HG02981 (cell line): ENCODE data around the gene METTL9.
"Not testable (repeated sequence)": the region's sequence is repeated elsewhere in the genome, so short reads cannot be mapped to it uniquely, and the experiment has no call there.

Experiments
- ATAC-seq: cut with Tn5 transposase; IDR thresholded peaks from one replicate; pipeline ENCODE4 v1.9.1; 2021; ENCODE audit warnings: mild to moderate bottlenecking, moderate library complexity; ENCODE audit not compliant: unreplicated experiment

The METTL9 gene

GRCh38 chr16:21610006-21610544, 10.7 kb downstream of the METTL9 start:
- no peak for ATAC-seq

GRCh38 chr16:21610766-21611165, 11.4 kb downstream of the METTL9 start:
- ATAC-seq: no peak

GRCh38 chr16:21611198-21611555, 11.8 kb downstream of the METTL9 start:
- no peak for ATAC-seq

- no peak for ATAC-seq
These were observed 12.4 kb downstream of the METTL9 start for GRCh38 chr16:21611556-21612384.

DNA sequence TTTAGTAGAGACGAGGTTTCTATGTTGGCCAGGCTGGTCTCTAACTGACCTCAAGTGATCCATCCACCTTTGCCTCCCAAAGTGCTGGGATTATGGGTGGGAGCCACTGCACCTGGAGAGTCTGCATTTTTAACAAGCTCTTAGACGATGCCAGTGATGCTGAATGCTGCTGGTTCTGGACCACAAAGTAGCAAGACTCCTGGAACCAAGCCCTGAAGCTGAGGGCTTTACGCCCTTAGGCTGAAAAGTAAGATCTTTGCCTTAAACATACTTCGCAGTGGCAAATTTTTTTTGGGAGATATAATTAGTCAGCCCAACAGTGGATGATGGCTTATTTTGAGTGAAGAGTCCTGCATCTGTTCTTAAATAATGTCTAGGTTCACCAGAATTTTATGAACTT, 14.0 kb downstream of the METTL9 start:
- no peak for ATAC-seq

- no peak for ATAC-seq
These were observed 14.4 kb downstream of the METTL9 start for GRCh38 chr16:21613781-21614180.

- ATAC-seq: no peak
These were observed 15.5 kb downstream of the METTL9 start for GRCh38 chr16:21614896-21615295.

DNA sequence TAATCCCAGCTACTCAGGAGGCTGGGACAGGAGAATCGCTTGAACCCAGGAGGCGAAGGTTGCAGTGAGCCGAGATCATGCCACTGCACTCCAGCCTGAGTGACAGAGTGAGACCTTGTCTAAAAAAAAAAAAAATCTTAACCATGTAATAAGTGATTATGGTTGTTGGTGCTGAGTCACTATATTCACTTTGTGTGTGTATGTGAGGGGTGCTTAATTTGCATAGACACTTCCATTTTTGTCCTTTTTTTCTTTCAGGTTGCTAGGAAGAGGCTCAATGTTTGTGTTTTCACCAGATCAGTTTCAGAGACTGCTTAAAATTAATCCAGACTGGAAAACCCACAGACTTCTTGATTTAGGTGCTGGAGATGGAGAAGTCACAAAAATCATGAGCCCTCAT, 18.2 kb downstream of the METTL9 start:
- ATAC-seq: no peak

GRCh38 chr16:21618281-21618680, 18.9 kb downstream of the METTL9 start:
- no peak for ATAC-seq

GRCh38 chr16:21619765-21620425, 20.5 kb downstream of the METTL9 start:
- no peak for ATAC-seq

GRCh38 chr16:21620592-21620991, 21.2 kb downstream of the METTL9 start:
- no peak for ATAC-seq

GRCh38 chr16:21622545-21622944, 23.2 kb downstream of the METTL9 start:
- no peak for ATAC-seq

DNA sequence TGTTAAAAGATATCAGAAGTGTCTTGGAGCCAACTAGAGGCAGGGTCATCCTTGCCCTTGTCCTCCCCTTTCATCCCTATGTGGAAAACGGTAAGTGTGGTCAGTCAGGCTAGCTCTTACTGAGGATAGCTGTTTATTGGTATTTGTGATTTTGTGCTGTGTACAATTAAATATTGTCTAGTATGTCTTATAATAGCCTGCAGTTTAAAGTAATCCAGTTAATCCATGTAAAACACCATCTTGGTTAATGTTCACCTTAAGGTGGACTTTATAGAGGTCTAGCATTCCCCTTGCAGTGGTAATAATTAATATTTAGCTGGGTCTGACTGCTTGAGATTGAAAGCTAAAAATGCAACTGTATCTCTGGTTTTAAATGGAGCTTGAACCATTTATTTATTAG, 25.6 kb downstream of the METTL9 start:
- no peak for ATAC-seq

- no peak for ATAC-seq
These were observed 27.4 kb downstream of the METTL9 start for GRCh38 chr16:21626659-21627277.

DNA sequence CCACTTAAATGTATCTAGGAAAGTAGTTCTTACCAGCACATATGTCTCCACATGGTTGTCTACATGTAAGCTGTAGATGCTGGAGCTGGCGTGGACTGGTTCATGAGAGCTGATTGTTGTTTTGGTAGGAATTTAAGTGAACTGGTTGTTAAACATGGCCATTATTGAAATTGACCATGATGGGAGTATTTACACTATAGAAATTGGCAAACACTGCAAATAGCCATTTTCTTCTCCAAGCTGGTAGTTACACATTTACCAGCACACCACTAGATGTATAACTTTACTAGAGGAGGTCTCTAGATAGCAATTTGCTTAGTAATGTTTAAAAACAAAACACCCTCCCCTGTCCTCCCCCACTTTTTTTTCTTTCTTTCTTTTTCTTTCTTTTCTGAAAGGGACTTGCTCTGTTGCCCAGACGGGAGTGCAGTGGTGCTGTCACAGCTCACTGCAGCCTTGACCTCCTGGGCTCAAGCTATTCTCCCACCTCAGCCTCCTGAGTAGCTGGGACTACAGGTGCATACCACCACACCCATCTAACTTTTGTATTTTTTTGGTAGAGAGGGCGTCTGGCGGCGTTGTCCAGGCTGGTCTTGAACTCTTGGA, 28.8 kb downstream of the METTL9 start:
- ATAC-seq: no peak

- no peak for ATAC-seq
These were observed 29.4 kb downstream of the METTL9 start for GRCh38 chr16:21628772-21629171.

DNA sequence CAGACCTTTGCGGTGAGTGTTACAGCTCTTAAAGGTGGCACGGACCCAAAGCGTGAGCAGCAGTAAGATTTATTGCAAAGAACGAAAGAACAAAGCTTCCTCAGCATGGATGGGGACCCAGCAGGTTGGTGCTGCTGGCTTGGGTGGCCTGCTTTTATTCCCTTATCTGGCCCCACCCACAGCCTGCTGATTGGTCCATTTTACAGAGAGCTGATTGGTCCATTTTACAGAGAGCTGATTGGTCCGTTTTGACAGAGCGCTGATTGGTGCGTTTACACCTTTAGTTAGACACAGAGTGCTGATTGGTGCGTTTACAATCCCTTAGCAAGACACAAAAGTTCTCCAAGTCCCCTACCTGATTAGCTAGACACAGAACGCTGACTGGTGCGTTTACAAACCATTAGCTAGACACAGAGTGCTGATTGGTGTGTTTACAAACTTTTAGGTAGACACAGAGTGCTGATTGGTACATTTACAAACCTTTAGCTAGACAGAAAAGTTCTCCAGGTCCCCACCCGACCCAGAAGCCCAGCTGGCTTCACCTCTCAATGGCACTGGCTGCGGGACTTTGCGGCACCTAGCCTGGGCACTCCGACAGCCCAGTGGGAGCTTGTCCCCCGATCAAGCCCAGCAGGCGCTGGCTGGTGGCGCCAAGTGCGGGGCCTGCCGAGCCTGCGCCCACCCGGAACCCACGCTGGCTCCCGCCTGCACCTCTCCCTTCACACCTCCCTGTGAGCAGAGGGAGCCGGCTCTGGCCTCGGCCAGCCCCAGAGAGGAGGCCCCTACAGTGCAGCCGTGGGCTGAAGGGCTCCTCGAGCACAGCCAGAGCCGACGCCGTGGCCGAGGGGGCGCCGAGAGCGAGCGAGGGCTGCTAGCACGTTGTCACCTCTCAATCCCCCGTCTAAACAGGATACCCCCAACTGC, 30.5 kb downstream of the METTL9 start:
- not testable (repeated sequence) for ATAC-seq

- ATAC-seq: not testable (repeated sequence)
These were observed 31.5 kb downstream of the METTL9 start for GRCh38 chr16:21630866-21631265.

DNA sequence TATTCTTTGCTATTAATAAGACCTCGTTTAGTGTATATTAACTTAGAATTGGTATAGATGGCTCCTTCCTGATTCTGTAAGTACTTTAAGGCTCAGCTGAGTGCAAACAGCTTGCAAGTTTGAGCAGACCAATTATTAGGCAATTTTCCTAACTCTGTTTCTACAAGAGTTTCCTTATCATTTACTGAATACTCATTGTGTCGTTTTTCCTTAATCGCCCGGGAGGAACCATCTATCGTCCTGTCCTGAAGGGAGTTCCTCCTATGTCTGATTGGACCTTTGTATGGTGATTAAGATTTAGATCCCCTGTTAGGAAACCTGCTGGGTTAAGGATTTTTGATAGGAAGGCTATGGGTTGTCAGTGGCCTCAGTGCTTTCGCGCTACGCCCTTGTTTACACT, 32.0 kb downstream of the METTL9 start:
- not testable (repeated sequence) for ATAC-seq

DNA sequence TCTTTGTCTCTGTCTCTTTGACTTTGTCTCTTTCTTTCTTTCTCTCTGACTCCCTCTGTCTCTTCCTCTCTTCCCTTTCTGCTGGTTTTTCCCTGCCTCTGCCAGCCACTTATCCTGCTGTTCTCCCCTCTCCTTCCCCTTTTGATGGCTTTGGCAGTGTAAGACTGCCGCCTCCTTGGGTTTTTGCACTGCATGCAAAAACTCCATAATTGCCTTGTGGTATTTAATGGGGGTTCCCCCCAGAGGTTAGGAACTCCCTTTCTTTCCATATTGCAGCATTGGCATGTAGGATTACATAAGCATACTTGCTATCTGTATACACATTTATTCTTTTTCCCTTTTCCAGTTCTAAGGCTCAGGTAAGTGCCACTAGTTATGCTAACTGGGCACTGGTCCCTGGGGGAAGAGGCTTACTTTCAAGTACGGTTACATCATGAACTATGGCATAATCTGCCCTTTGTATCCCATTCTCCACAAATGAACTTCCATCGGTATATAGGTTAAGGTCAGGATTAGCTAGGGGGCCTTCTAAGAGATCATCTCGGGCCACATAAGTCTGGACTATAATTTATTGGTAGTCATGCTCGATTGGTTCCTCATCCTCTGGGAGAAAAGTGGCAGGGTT, 32.7 kb downstream of the METTL9 start:
- not testable (repeated sequence) for ATAC-seq
